Mucosa of rectum (tissue), 2 donors: ENCODE results near the gene ERP27.

Experiments
- H3K27ac ChIP-seq, 2 donors: one replicate each; pipeline ENCODE4 v1.7.0; 2013; ENCODE audit warnings: inconsistent platforms in 2 of 2, low read depth in 2 of 2, low read length in 2 of 2
- H3K27me3 ChIP-seq, 2 donors: one replicate each; pipeline ENCODE4 v1.7.0; 2013; ENCODE audit warnings: low read length in 2 of 2; ENCODE audit not compliant: control insufficient read depth in 2 of 2, insufficient read depth in 2 of 2
- H3K36me3 ChIP-seq, 2 donors: one replicate each; pipeline ENCODE4 v1.7.0; 2013; ENCODE audit warnings: low read length in 2 of 2; ENCODE audit not compliant: control insufficient read depth in 2 of 2, insufficient read depth in 2 of 2
- H3K4me1 ChIP-seq, 2 donors: one replicate each; pipeline ENCODE4 v1.7.0; 2013; ENCODE audit warnings: low read length in 2 of 2, mild to moderate bottlenecking in 1 of 2; ENCODE audit not compliant: control insufficient read depth in 2 of 2, insufficient read depth in 2 of 2
- H3K4me3 ChIP-seq, 2 donors: one replicate each; pipeline ENCODE4 v1.7.0; 2013; ENCODE audit warnings: low read length in 2 of 2
- H3K9ac ChIP-seq, 2 donors: one replicate each; pipeline ENCODE4 v1.7.0; 2013; ENCODE audit warnings: low read length in 2 of 2, low read depth in 1 of 2, mild to moderate bottlenecking in 1 of 2
- H3K9me3 ChIP-seq, 2 donors: one replicate each; pipeline ENCODE4 v1.7.0; 2013; ENCODE audit warnings: low read length in 2 of 2; ENCODE audit not compliant: control insufficient read depth in 2 of 2
- donor health status: healthy.
- donor health status: Normal muscosa, but diverticular disease.

Gene ERP27

GRCh38 chr12:14974633-14975032, 36.3 kb upstream of the ERP27 start:
- Histone ChIP-seq H3K9ac (no peak overlapping the region), H3K27ac (no peak overlapping the region), H3K4me1 (no peaks in the 10 kb centered on the region), H3K36me3 (no peaks in the 10 kb centered on the region), H3K9me3 (no peaks in the 10 kb centered on the region), H3K27me3 (no peaks in the 10 kb centered on the region), H3K4me3 (no peak overlapping the region)

GRCh38 chr12:14972816-14973215, 34.5 kb upstream of the ERP27 start, which contains the start of gene PDE6H:
TSS of gene PDE6H (plus strand) at chr12:14973042. CDS start at chr12:14978013, 4,971 bp downstream.
- Histone ChIP-seq H3K9ac (no peak within 1 kb of the TSS), H3K27ac (no peak within 1 kb of the TSS), H3K9me3 (no peaks in the 10 kb centered on the region), H3K4me3 (no peak within 1 kb of the TSS), H3K36me3 (no peaks in the 10 kb centered on the region), H3K4me1 (no peaks in the 10 kb centered on the region), H3K27me3 (no peaks in the 10 kb centered on the region)

GRCh38 chr12:14970473-14970872, 32.1 kb upstream of the ERP27 start:
- Histone ChIP-seq H3K4me3 (no peak overlapping the region), H3K4me1 (no peaks in the 10 kb centered on the region), H3K27me3 (no peaks in the 10 kb centered on the region), H3K36me3 (no peaks in the 10 kb centered on the region), H3K27ac (no peak overlapping the region), H3K9ac (no peak overlapping the region), H3K9me3 (no peaks in the 10 kb centered on the region)

- H3K9ac ChIP-seq: no peak overlapping the region
- no peaks in the 10 kb centered on the region for H3K36me3 ChIP-seq
- no peaks in the 10 kb centered on the region for H3K9me3 ChIP-seq
- no peaks in the 10 kb centered on the region for H3K27me3 ChIP-seq
- H3K27ac ChIP-seq: no peak overlapping the region
- H3K4me3 ChIP-seq: no peak overlapping the region
- H3K4me1 ChIP-seq: no peaks in the 10 kb centered on the region
These were observed 30.1 kb upstream of the ERP27 start for GRCh38 chr12:14968478-14968877.

GRCh38 chr12:14965221-14965620, 26.9 kb upstream of the ERP27 start:
- H3K36me3 ChIP-seq: no peaks in the 10 kb centered on the region
- no peaks in the 10 kb centered on the region for H3K9me3 ChIP-seq
- H3K27ac ChIP-seq: no peak overlapping the region
- no peaks in the 10 kb centered on the region for H3K4me1 ChIP-seq
- no peak overlapping the region for H3K4me3 ChIP-seq
- no peak overlapping the region for H3K9ac ChIP-seq
- H3K27me3 ChIP-seq: no peaks in the 10 kb centered on the region

GRCh38 chr12:14964406-14964805, 26.1 kb upstream of the ERP27 start:
- Histone ChIP-seq H3K27ac (no peak overlapping the region), H3K4me3 (no peak overlapping the region), H3K27me3 (no peaks in the 10 kb centered on the region)

GRCh38 chr12:14963520-14963919, 25.2 kb upstream of the ERP27 start:
- Histone ChIP-seq H3K27me3 (no peaks in the 10 kb centered on the region), H3K36me3 (no peaks in the 10 kb centered on the region), H3K4me3 (no peak overlapping the region), H3K9me3 (no peaks in the 10 kb centered on the region), H3K9ac (no peak overlapping the region), H3K4me1 (peaks cover 0 to 5% of the 10 kb centered on the region in 2 donors), H3K27ac (no peak overlapping the region)

More at GRCh38 chr12:14964406-14964805, 26.1 kb upstream of the ERP27 start:
- no peaks in the 10 kb centered on the region for H3K36me3 ChIP-seq
- H3K4me1 ChIP-seq: peaks cover 0 to 5% of the 10 kb centered on the region in 2 donors
- no peak overlapping the region for H3K9ac ChIP-seq
- no peaks in the 10 kb centered on the region for H3K9me3 ChIP-seq

GRCh38 chr12:14962797-14963196, 24.5 kb upstream of the ERP27 start:
- no peak overlapping the region for H3K27ac ChIP-seq
- no peak overlapping the region for H3K4me3 ChIP-seq
- peaks cover 3 to 8% of the 10 kb centered on the region in 2 donors for H3K4me1 ChIP-seq

GRCh38 chr12:14962153-14962539, 23.8 kb upstream of the ERP27 start:
- peak overlapping the region in 1 of 2 donors; percentile 25 for H3K9ac ChIP-seq
- no peaks in the 10 kb centered on the region for H3K27me3 ChIP-seq
- no peaks in the 10 kb centered on the region for H3K36me3 ChIP-seq
- H3K27ac ChIP-seq: peak overlapping the region; percentile 69 to 81
- peaks cover 4 to 9% of the 10 kb centered on the region in 2 donors for H3K4me1 ChIP-seq
- peak overlapping the region; percentile 42 to 75 for H3K4me3 ChIP-seq
- no peaks in the 10 kb centered on the region for H3K9me3 ChIP-seq

More at GRCh38 chr12:14962797-14963196, 24.5 kb upstream of the ERP27 start:
- Histone ChIP-seq H3K9me3 (no peaks in the 10 kb centered on the region), H3K27me3 (no peaks in the 10 kb centered on the region), H3K36me3 (no peaks in the 10 kb centered on the region), H3K9ac (no peak overlapping the region)

GRCh38 chr12:14961466-14962152, 23.3 kb upstream of the ERP27 start, which contains the start of gene ARHGDIB:
TSS of gene ARHGDIB (minus strand) at chr12:14961601. CDS start at chr12:14950712, 10,889 bp downstream.
- no peaks in the 10 kb centered on the region for H3K36me3 ChIP-seq
- H3K27ac ChIP-seq: peak within 1 kb of the TSS; percentile 69 to 81
- H3K9ac ChIP-seq: peak within 1 kb of the TSS; percentile 10 to 25
- no peaks in the 10 kb centered on the region for H3K27me3 ChIP-seq
- peaks cover 4 to 9% of the 10 kb centered on the region in 2 donors for H3K4me1 ChIP-seq
- H3K9me3 ChIP-seq: no peaks in the 10 kb centered on the region
- H3K4me3 ChIP-seq: peak within 1 kb of the TSS; percentile 42 to 75
